ENCODE results near the gene NSD1.

- TF ChIP-seq CTCF (conservative IDR thresholded peaks at IDR 0.05) (no peak), EZH2 (IDR thresholded peaks at IDR 0.05; ENCODE audit: low read depth) (no peak)
Measured at GRCh38 chr5:177260961-177261360, 127.4 kb downstream of the NSD1 start.
